HepG2 (cell line): ENCODE data around the gene MOB4. TPM values are rescaled to one million over a fixed set of nuclear protein-coding genes. Genes with fewer than 3 reads are reported as not detected.

Experiments
- CHD2 ChIP-seq: IDR thresholded peaks from 2 replicates; pipeline ENCODE4 v1.6.1; 2011; ENCODE audit warnings: low read depth, low read length, improper control_type of control experiment
- EP300 ChIP-seq, 3 experiments: sonication (generic) in 1 of 3; formaldehyde crosslinking in 1 of 3; IDR thresholded peaks; 2 replicates each; pipeline versions ENCODE4 v1.5.1 to v1.6.1; 2011 to 2020; ENCODE audit warnings: low read depth in 2 of 3, low read length in 2 of 3, borderline replicate concordance in 1 of 3, improper control_type of control experiment in 1 of 3, mild to moderate bottlenecking in 1 of 3, missing genetic modification reagents in 1 of 3, moderate library complexity in 1 of 3
- FUBP1 ChIP-seq: sonication (generic); formaldehyde crosslinking; IDR thresholded peaks from 2 replicates; pipeline ENCODE4 v1.5.1; 2020; ENCODE audit warnings: missing genetic modification reagents, mild to moderate bottlenecking, borderline replicate concordance
- GLI4 ChIP-seq: sonication (generic); formaldehyde crosslinking; IDR thresholded peaks from 2 replicates; pipeline ENCODE4 v1.5.1; 2020; ENCODE audit warnings: missing genetic modification reagents, mild to moderate bottlenecking, moderate library complexity, borderline replicate concordance
- GTF2F1 ChIP-seq: fragments of 150-350 bp; IDR thresholded peaks from 2 replicates; pipeline ENCODE4 v1.6.1; 2014; ENCODE audit warnings: low read length
- HCFC1 ChIP-seq: fragments of 150-350 bp; IDR thresholded peaks from 2 replicates; pipeline ENCODE4 v1.6.1; 2014; ENCODE audit warnings: low read depth, low read length
- HDAC2 ChIP-seq: sonication (generic); formaldehyde crosslinking; IDR thresholded peaks from 2 replicates; pipeline ENCODE4 v1.4.0; 2020; ENCODE audit warnings: missing genetic modification reagents
- HMGA1 ChIP-seq: sonication (generic); formaldehyde crosslinking; conservative IDR thresholded peaks from 2 replicates; pipeline ENCODE4 v1.4.0; 2020; ENCODE audit warnings: missing genetic modification reagents
- IRF2 ChIP-seq: IDR thresholded peaks from 2 replicates; pipeline ENCODE4 v1.6.1; 2018; ENCODE audit warnings: missing genetic modification reagents, missing compliant biosample characterization
- MBD4 ChIP-seq: IDR thresholded peaks from 2 replicates; pipeline ENCODE4 v1.6.1; 2012; ENCODE audit warnings: low read length, inconsistent platforms, borderline replicate concordance
- NAIF1 ChIP-seq: sonication (generic); formaldehyde crosslinking; IDR thresholded peaks from 2 replicates; pipeline ENCODE4 v1.5.0; 2020; ENCODE audit warnings: mild to moderate bottlenecking, missing genetic modification reagents, borderline replicate concordance
- PAWR ChIP-seq: sonication (generic); formaldehyde crosslinking; IDR thresholded peaks from 2 replicates; pipeline ENCODE4 v1.4.0; 2020; ENCODE audit warnings: missing genetic modification reagents, mild to moderate bottlenecking, borderline replicate concordance
- SIN3B ChIP-seq: fragments of 150-350 bp; IDR thresholded peaks from 2 replicates; pipeline ENCODE4 v1.6.1; 2014; ENCODE audit warnings: low read length
- SOX13 ChIP-seq, 3 experiments: fragments of 450-650 bp in 1 of 3; sonication (generic) in 1 of 3; formaldehyde crosslinking in 1 of 3; IDR thresholded peaks in 2 of 3; conservative IDR thresholded peaks in 1 of 3; 2 replicates each; pipeline versions ENCODE4 v1.5.0 to v1.6.1; 2016 to 2020; ENCODE audit warnings: antibody characterized with exemption in 1 of 3, mild to moderate bottlenecking in 1 of 3, missing compliant biosample characterization in 1 of 3, missing genetic modification reagents in 1 of 3, moderate library complexity in 1 of 3
- TCF7L2 ChIP-seq: IDR thresholded peaks from 2 replicates; pipeline ENCODE4 v1.6.1; 2011; ENCODE audit warnings: mild to moderate bottlenecking, low read depth, low read length, moderate library complexity
- XRCC5 ChIP-seq: fragments of 200-400 bp; formaldehyde crosslinking; optimal IDR thresholded peaks from 2 replicates; pipeline ENCODE3; 2017; ENCODE audit warnings: mild to moderate bottlenecking, low read length
- YY1 ChIP-seq: IDR thresholded peaks from 2 replicates; pipeline ENCODE4 v1.6.1; 2011; ENCODE audit warnings: low read length, low read depth, moderate library complexity, mild to moderate bottlenecking; ENCODE audit not compliant: insufficient read depth, insufficient replicate concordance
- ZNF101 ChIP-seq: sonication (generic); formaldehyde crosslinking; IDR thresholded peaks from 2 replicates; pipeline ENCODE4 v1.4.0; 2020; ENCODE audit warnings: mild to moderate bottlenecking, low read depth, missing genetic modification reagents, borderline replicate concordance
- ZNF235 ChIP-seq: sonication (generic); formaldehyde crosslinking; IDR thresholded peaks from 2 replicates; pipeline ENCODE4 v1.8.1; 2023; ENCODE audit warnings: mild to moderate bottlenecking, missing genetic modification reagents, borderline replicate concordance
- ZNF335 ChIP-seq: sonication (generic); formaldehyde crosslinking; IDR thresholded peaks from 2 replicates; pipeline ENCODE4 v1.4.0; 2020; ENCODE audit warnings: missing genetic modification reagents
- ZNF615 ChIP-seq: sonication (generic); formaldehyde crosslinking; IDR thresholded peaks from 2 replicates; pipeline ENCODE4 v1.5.0; 2020; ENCODE audit warnings: mild to moderate bottlenecking, missing genetic modification reagents, borderline replicate concordance
- ZSCAN22 ChIP-seq: sonication (generic); formaldehyde crosslinking; IDR thresholded peaks from 2 replicates; pipeline ENCODE4 v1.4.0; 2020; ENCODE audit warnings: mild to moderate bottlenecking, missing genetic modification reagents
- ZSCAN9 ChIP-seq: IDR thresholded peaks from 2 replicates; pipeline ENCODE4 v1.6.1; 2016; ENCODE audit warnings: borderline replicate concordance
- polyA plus RNA-seq, 8 experiments: library from polyadenylated mRNA; depleted of rRNA in 3 of 8; stranded (reverse) in 7 of 8; unstranded in 1 of 8; fragments of >200 nt; fragmentation: Illumina TruSeq in 4 of 8; extraction: Trizol in 4 of 8; gene quantifications; 2 replicates each; pipeline versions ENCODE4 v1.2.1 to v1.2.3, GENCODE V29; 2011 to 2016; ENCODE audit warnings: low read depth in 4 of 8, missing spikeins in 1 of 8, mixed read lengths in 1 of 8; ENCODE audit not compliant: insufficient read depth in 1 of 8
- total RNA-seq, 5 experiments: library from RNA; depleted of rRNA; stranded (reverse); fragments of >200 nt; fragmentation: Illumina TruSeq; extraction: Trizol; gene quantifications; 2 replicates each; pipeline ENCODE4 v1.2.3, GENCODE V29; 2016; ENCODE audit warnings: low read depth in 1 of 5
- TF ChIP-seq, protein P1 (sequence below): sonication (generic); formaldehyde crosslinking; IDR thresholded peaks from 2 replicates; pipeline ENCODE4 v1.5.1; 2020; ENCODE audit warnings: mild to moderate bottlenecking, missing genetic modification reagents, moderate library complexity

MOB4 gene
- total and polyA plus RNA-seq, 2 of the 13 experiments (the other 11 are each of a cell fraction or from before 2014, with no cell fraction given) = 35.7 to 38.6 TPM

DNA sequence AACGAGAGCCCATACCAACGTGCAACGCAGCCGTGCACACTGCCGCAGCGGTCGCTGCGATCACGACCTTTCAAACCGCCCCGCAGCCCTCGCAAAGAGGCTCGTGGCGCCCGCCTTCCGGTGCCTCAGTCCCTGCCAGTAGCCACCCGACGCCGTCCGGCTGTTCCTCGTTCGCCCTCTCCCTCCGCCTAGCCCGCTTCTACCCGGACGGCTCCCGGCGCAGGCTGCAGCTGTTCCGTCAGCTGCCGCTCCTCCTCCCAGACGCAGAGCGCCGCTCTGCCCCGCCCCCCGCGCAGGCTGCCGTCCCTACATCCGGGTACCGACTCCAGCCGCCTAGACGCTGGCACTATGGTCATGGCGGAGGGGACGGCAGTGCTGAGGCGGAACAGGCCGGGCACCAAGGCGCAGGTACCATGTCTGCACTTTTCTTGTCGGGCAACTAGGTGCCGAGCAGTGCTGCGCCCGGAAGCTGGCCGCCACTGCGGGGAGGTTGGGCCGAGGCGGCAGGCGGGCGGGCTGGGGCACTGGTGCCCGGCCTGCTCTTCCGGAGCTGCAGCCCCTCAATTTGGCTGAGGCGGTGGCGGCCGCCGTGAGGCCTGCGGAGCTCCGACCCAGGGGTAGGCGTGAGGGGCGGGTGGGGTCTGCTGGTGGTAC lies at the start of gene MOB4 (continued):
- TF ChIP-seq HCFC1 (peak; percentile 50), YY1 (peak; percentile 95), ZSCAN9 (peak; percentile 90; the same call in 1 of the 2 replicates), EP300 (IDR thresholded peaks at IDR 0.05; ENCODE audit: low read depth in 2 of 2, low read length in 2 of 2) (peak; percentile 88 to 100), EP300 (CRISPR knock-in tag; IDR thresholded peaks at IDR 0.05; ENCODE audit: borderline replicate concordance) (peak; percentile 80), SOX13 (IDR thresholded peaks at IDR 0.05) (no peak; the same call in 1 of the 2 replicates), SOX13 (CRISPR knock-in tag; conservative IDR thresholded peaks at IDR 0.05 in 1 of 2, IDR thresholded peaks at IDR 0.05 in 1 of 2) (peak in 1 of 2 experiments; percentile 87; a peak in 2 of 4 replicates), TCF7L2 (no peak), ZNF615 (peak; percentile 90; the same call in 1 of the 2 replicates), CHD2 (peak; percentile 76), HMGA1 (CRISPR knock-in tag) (no peak), MBD4 (no peak), ZNF235 (peak; percentile 55; the same call in 1 of the 2 replicates), SIN3B (peak; percentile 59; the same call in 1 of the 2 replicates), ZSCAN22 (CRISPR knock-in tag) (peak; percentile 78; the same call in 1 of the 2 replicates), ZNF335 (CRISPR knock-in tag) (peak; percentile 77), NAIF1 (CRISPR knock-in tag) (peak; percentile 94; the same call in 1 of the 2 replicates), IRF2 (CRISPR knock-in tag) (peak; percentile 98), GTF2F1 (peak; percentile 78; the same call in 1 of the 2 replicates), GLI4 (CRISPR knock-in tag) (peak; percentile 71), HDAC2 (peak; percentile 99), XRCC5 (peak; percentile 99), PAWR (CRISPR knock-in tag) (0 out of 2 replicates have a peak, but pooled peaks have one; percentile 25), FUBP1 (no peak; the same call in 1 of the 2 replicates), ZNF101 (no peak)
- TF ChIP-seq, protein P1, sequence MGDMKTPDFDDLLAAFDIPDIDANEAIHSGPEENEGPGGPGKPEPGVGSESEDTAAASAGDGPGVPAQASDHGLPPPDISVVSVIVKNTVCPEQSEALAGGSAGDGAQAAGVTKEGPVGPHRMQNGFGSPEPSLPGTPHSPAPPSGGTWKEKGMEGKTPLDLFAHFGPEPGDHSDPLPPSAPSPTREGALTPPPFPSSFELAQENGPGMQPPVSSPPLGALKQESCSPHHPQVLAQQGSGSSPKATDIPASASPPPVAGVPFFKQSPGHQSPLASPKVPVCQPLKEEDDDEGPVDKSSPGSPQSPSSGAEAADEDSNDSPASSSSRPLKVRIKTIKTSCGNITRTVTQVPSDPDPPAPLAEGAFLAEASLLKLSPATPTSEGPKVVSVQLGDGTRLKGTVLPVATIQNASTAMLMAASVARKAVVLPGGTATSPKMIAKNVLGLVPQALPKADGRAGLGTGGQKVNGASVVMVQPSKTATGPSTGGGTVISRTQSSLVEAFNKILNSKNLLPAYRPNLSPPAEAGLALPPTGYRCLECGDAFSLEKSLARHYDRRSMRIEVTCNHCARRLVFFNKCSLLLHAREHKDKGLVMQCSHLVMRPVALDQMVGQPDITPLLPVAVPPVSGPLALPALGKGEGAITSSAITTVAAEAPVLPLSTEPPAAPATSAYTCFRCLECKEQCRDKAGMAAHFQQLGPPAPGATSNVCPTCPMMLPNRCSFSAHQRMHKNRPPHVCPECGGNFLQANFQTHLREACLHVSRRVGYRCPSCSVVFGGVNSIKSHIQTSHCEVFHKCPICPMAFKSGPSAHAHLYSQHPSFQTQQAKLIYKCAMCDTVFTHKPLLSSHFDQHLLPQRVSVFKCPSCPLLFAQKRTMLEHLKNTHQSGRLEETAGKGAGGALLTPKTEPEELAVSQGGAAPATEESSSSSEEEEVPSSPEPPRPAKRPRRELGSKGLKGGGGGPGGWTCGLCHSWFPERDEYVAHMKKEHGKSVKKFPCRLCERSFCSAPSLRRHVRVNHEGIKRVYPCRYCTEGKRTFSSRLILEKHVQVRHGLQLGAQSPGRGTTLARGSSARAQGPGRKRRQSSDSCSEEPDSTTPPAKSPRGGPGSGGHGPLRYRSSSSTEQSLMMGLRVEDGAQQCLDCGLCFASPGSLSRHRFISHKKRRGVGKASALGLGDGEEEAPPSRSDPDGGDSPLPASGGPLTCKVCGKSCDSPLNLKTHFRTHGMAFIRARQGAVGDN (CRISPR knock-in tag) = peak; percentile 100
